ENCODE results near the gene RNF220.

DNA sequence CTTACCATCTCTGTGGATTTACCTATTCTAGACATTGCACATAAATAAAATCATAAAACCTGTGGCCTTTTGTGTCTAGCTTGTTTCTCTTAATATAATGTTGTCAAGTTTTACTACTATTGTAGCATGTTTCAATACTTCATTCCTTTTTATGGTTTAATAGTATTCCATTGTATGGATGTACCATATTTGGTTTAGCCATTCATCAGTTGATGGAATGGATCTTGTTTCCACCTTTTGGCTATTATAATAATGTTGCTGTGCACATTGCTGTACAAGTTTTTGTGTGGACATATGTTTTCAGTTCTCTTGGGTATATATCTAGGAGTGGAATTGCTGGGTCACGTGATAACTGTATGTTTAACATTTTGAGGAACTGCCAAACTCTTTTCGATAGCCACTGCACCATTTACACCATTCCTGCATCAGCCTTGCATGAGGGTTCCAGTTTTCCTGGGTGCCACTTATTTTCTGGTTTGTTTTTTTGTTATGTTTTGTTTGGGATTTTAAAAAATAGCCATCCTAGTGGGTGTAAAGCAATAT, 66.9 kb downstream of the RNF220 start:
- TF ChIP-seq, protein P1, sequence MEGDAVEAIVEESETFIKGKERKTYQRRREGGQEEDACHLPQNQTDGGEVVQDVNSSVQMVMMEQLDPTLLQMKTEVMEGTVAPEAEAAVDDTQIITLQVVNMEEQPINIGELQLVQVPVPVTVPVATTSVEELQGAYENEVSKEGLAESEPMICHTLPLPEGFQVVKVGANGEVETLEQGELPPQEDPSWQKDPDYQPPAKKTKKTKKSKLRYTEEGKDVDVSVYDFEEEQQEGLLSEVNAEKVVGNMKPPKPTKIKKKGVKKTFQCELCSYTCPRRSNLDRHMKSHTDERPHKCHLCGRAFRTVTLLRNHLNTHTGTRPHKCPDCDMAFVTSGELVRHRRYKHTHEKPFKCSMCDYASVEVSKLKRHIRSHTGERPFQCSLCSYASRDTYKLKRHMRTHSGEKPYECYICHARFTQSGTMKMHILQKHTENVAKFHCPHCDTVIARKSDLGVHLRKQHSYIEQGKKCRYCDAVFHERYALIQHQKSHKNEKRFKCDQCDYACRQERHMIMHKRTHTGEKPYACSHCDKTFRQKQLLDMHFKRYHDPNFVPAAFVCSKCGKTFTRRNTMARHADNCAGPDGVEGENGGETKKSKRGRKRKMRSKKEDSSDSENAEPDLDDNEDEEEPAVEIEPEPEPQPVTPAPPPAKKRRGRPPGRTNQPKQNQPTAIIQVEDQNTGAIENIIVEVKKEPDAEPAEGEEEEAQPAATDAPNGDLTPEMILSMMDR (conservative IDR thresholded peaks at IDR 0.05) = no peak
- TF ChIP-seq ZFX (IDR thresholded peaks at IDR 0.05) = no peak

Data from C4-2B (cell line).